Measurements from ENCODE around the gene SMKR1.
"Not testable (repeated sequence)": the region's sequence is repeated elsewhere in the genome, so short reads cannot be mapped to it uniquely, and the experiment has no call there.

The SMKR1 gene

GRCh38 chr7:129530795-129531391, 28.6 kb downstream of the SMKR1 start:
- DNase-seq = peak; percentile 6

- no peak for DNase-seq
Measured at GRCh38 chr7:129531721-129532120, 29.4 kb downstream of the SMKR1 start.

GRCh38 chr7:129532375-129532774, 30.0 kb downstream of the SMKR1 start:
- DNase-seq = no peak

GRCh38 chr7:129534558-129535274, 32.4 kb downstream of the SMKR1 start:
- not testable (repeated sequence) for DNase-seq

GRCh38 chr7:129535896-129536295, 33.6 kb downstream of the SMKR1 start:
- DNase-seq = peak; percentile 46

- peak; percentile 4 for DNase-seq
Measured at GRCh38 chr7:129536323-129536722, 34.0 kb downstream of the SMKR1 start.

- DNase-seq = no peak
Measured at GRCh38 chr7:129538790-129539189, 36.5 kb downstream of the SMKR1 start.

- no peak for DNase-seq
Measured at GRCh38 chr7:129540340-129540739, 38.0 kb downstream of the SMKR1 start.

GRCh38 chr7:129544700-129545099, 42.4 kb downstream of the SMKR1 start:
- DNase-seq = no peak

GRCh38 chr7:129550693-129551360, 48.5 kb downstream of the SMKR1 start:
- DNase-seq = no peak

- DNase-seq = peak; percentile 53
Measured at GRCh38 chr7:129553899-129554461, 51.6 kb downstream of the SMKR1 start.

- no peak for DNase-seq
Measured at GRCh38 chr7:129556607-129557133, 54.3 kb downstream of the SMKR1 start.

- no peak for DNase-seq
Measured at GRCh38 chr7:129557686-129558481, 55.6 kb downstream of the SMKR1 start.

- DNase-seq = no peak
Measured at GRCh38 chr7:129559564-129559963, 57.2 kb downstream of the SMKR1 start.

GRCh38 chr7:129560831-129561230, 58.5 kb downstream of the SMKR1 start:
- no peak for DNase-seq

- DNase-seq = no peak
Measured at GRCh38 chr7:129561677-129562359, 59.5 kb downstream of the SMKR1 start.
